Tongue (tissue), 2 donors: ENCODE results near the gene CEP192. TPM values are rescaled to one million over a fixed set of nuclear protein-coding genes. Genes with fewer than 3 reads are reported as not detected.

Experiments used
- DNase-seq: peaks from one replicate; pipeline ENCODE4 v3.0.0-alpha.2; 2015
- total RNA-seq: library from RNA; depleted of rRNA; stranded (reverse); fragments of >200 nt; gene quantifications from one replicate; pipeline ENCODE4 v1.2.3, GENCODE V29; 2014

CEP192 gene
- total RNA-seq, 1 donor from 2014 or later, result 45.2 TPM

DNA sequence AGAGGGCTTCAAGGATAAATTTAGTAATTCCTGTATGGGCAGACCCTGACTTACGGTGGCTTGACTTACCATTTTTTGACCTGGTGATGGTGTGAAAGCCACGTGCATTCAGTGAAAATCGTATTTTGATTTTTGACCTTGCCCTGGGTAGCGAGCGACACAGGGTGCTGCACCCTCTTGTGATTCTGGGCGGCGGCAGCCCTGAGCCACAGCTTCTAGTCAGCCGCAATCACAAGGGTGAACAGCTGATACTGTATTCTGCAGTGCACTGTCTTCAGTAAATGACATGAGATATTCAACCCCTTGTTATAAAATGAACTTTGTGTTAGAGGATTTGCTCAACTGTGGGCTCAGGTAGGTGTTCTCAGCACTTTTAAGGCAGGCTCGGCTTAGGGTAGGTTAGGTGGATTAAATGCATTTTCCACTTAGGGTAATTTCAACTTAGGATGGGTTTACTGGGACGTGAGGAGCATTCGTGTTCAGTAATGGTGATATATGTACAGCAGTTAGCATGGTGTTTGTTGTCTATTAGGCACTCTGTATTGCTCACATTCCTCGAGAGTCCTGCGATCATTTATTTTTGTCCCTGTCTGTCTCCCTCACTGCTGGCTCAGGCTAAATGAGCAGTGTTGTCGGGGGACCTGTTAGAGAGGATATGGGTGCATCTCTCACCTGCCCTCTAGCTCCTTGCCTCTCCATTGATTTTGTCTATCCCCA is 109.9 kb downstream of the CEP192 start:
- DNase-seq, result no peak

DNA sequence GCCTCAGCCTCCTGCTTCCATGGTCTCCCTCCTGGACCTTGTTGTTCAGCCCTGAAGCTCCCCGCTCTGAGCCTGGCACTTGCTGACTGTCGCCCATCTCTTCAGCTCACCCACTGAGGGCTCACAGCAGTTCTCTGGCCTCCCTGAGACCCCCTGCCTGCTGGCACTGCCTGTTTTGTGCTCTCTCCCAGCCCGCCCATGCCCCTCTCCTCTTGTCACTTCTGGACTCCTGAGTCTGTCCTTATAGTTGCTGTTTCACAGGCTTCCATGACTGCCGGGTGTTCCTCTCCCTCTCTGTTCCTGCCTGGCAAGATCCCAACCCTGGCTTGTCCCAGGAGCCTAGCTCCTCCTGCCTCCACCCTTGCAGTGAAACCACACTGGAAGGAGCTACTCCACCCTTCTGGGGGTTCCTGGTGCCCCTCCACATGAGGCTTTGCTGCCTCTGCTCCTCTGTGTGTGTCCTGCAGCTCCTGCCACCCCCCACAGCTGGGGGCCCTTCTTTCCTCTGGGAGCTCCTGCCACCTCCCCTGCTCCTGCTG is 110.6 kb downstream of the CEP192 start:
- no peak for DNase-seq

DNA sequence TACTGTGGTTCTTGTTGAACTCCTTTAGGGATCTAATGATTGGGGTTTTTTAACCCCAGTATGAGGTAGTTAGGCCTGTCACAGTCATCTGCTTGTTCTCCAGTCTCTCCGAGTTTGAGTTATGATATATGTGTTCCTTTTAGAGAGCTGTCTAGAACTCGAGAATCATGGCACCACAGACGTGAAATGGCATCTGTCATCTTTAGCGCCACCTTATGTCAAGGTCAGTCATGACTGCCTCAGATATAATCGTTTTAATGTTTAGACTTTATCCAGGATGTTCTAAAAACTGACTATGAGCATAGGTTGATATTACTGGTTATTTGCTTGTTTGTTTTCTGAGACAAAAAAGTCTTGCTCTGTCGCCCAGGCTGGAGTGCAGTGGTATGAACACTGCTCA is 112.2 kb downstream of the CEP192 start:
- no peak for DNase-seq

DNA sequence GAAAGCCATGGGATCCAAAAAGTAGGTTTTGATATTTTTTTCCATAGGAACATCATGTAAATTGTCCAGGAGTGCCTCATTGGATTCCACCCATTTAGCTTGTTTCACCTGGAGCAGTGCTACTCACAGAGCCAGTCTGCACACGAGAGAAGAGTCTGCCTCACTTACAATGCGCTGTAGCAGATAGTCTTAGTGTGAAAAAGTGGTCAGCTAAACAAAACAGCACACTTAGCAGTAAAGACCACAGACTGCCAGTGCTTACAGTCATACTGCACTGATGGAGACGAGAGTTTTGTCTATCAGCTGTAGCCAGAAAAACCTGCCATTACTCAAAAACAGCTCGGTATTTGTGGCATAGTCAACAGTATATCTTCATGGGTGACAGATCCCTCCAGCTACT is 113.9 kb downstream of the CEP192 start:
- DNase-seq, result no peak

DNA sequence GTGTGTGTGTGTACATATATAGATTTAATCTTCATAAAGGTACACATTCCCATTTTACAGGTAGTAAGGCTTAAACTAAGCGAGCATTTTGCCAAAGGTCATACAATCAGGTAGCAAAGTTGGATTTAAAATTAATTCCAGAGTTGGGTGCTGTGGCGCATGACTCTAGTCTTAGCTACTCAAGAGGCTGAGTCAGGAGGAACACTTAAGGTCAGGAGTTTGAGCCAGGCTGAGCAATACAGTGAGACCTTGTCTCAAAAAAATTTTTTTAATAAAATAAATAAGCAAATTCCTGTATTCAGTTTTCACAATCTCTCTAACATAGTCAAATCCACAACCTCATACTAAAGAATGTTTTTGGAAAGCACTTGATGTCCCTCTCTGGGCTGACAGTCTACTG is 115.9 kb downstream of the CEP192 start:
- no peak for DNase-seq

DNA sequence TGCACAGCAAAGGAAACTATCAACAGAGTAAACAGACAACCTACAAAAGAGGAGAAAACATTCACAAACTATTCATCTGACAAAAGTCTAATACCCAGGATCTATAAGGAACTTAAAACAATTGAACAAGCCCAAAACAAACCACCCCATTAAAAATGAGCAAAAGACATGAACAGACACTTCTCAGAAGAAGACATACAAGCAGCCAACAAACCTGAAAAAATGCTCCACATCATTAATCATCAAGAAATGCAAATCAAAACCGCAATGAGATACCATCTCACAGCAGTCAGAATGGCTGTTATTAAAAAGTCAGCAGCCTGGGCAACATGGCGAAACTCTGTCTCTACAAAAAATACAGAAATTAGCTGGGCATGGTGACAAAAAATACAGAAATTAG is 117.2 kb downstream of the CEP192 start:
- no peak for DNase-seq

DNA sequence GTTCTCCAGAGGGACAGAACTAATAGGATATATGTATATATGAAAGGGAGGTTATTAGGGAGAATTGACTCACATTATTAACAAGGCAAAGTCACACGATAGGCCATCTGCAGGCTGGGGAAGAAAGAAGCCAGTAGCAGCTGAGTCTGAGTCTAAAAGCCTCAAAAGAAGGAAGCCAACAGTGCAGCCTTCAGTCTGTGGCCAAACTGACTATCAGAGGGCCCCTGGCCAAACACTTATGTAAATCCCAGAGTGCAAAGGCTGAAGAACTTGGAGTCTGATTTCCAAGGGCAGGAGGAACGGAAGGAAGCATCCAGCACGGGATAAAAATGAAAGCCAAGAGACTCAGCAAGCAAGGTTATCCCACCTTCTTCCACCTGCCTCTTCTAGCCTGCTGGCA is 119.4 kb downstream of the CEP192 start:
- no peak for DNase-seq

DNA sequence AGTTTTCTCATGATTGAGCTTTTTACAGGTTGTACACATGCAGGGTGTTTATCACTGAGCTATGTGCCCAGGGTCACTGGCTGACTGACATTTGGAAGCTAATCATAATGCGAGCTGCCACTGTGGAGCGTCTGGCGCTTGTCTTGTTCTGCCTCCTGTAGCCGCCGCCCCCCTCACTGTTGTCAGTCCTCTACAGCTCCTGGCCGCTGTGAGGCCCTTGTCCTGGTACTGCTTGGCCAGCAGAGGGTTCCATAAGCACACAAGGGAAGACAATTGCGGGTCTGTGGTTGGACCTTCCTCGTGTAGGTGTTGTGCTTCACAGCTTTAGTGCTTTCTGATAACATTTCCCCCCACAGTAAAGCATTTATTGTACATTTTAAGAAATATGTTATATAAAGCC is 121.8 kb downstream of the CEP192 start:
- DNase-seq, result peak; percentile 60

DNA sequence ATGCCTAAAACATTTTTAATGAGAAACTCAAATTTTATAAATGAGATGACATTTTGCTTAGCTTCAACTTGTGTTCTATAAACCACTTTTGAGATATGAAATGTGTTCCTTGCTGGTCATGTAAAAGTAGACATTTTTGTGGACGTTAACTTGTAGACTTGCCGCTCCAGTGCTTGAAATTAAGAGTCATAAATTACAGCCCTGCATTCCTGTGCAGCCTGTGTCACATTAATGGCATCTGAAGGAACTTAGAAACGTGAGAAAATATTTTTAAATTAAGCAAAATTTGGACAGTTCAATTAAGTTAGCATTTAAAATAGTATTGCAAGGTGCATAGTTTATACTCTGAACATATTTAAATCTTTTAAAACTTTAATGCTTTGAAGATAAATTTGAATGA is 129.1 kb downstream of the CEP192 start:
- DNase-seq, result no peak

DNA sequence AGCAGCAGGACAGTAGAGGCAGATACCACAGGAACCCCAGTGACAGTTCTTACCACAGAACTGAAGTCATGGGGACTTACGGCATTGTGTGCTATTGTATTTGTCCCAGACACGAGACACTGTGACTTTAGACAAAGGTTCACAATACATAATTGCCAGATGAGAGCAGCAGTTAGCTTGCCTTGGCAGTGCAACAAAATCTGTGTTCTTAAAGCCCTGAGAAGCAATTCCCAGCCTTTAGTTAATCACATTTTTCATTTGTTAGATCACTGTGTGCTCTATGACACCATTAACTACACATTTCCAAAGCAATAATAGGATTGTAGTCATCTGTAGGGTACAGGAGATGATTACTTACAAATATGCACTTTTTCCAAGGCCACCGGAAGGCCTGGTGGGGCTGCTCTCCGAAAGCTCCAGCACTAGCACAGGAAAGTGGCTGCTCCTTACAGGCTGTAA is 129.8 kb downstream of the CEP192 start:
- DNase-seq, result peak; percentile 24

DNA sequence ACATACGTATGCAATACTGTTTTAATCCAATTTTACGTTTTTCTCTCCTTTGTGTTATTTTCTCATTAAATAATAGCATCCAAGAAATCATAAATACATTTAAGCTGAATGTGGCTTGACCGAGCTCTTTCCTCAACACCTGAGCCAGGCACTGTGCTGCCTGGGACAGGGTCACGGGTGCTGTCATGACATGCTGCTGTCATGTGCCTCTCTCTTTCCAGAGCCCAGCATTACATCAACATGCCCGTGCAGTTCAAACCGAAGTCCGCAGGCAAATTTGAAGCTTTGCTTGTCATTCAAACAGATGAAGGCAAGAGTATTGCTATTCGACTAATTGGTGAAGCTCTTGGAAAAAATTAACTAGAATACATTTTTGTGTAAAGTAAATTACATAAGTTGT is 133.2 kb downstream of the CEP192 start:
- no peak for DNase-seq

DNA sequence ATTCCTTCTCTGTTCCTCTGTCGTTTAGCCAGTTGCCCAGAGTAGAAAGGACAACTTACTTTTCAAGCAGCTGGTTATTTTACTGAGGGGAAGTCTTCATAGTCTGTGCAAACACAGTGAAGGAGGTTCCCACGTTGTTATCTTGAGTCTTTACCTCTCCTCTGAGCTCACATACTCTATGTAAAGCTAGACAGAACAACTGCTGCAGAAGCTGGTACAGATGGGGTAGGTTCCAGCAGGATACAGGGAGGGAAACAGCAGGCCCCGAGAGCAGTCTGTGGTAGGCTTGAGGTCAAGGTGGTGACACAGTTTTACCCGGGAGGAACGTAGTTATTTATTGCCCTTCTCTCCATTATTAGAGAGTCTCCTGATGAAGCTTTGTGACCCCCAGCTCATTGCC is 134.0 kb downstream of the CEP192 start:
- no peak for DNase-seq

DNA sequence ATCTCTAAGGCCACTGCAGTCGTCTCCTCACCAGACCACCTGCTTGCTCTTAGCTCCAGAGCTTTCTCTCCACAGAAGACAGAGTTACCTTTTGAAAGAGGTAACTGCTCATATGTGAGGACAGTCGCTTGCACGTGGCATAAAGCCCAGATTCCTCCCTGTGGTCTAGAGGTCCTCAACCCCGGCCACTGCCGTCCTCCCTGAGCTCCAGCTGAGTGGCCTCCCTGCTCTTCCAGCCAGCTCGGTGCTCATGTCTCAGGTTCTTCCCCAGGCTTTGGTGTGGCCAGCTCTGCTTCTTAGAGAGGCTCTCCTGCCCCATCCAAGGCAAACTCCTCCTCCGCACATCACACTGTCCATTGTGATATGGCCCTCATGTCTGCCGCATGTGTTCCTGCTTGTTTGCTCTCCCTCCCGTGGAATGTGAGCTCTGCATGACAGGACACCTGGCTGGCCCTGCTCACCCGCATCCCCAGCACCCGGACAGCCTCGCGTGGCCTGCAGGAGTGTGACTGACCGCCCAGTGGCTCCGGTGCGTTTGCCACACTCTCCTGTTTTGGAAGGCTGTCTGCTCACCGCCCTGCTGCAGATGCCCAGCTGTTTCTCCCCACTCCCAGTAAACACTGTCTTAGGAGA is 135.9 kb downstream of the CEP192 start:
- DNase-seq, result no peak

DNA sequence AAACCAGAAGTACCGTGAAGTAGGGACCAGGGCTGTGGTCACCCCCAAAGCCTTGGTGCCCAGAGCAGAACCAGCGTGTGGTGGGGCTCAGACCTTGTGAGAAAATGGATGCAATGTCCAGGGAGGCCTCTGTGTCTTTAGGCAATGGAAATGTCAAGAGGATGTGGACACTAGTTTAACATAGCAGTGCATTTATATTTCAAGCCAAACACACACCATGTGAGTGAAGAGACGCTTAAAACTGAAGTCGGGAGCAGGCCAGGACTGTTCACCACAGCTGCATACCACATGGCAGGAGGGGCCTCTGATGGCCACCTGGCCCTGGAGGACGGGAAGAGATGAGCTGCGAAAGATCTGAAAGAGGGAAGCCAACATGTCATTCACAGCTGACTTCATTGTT is 140.1 kb downstream of the CEP192 start:
- peak; percentile 39 for DNase-seq

DNA sequence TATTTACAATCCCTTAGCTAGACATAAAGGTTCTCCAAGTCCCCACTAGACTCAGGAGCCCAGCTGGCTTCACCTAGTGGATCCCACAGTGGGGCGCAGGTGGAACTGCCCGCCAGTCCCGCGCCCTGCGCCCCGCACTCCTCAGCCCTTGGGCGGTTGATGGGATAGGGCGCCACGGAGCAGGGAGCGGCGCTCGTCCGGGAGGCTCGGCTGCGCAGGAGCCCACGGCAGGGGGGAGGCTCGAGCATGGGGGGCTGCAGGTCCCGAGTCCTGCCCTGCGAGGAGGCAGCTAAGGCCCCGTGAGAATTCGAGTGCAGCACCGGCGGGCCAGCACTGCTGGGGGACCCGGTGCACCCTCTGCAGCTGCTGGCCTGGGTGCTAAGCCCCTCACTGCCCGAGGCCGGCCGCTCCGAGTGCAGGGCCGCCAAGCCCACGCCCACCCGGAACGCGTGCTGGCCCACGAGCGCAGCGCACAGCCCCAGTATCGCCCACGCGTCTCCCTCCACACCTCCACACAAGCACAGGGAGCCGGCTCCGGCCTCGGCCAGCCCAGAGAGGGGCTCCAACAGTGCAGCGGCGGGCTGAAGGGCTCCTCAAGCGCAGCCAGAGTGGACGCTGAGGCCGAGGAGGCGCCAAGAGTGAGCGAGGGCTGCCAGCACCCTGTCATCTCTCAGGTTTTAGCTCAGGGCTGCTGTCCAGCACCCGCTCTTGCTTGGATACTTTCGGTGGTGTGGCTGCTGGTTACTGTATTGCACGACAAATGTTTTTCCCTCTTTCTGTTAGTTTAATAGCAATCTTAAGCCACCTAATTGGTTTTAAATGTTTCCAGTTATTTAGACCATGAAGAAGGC is 143.6 kb downstream of the CEP192 start:
- no peak for DNase-seq

DNA sequence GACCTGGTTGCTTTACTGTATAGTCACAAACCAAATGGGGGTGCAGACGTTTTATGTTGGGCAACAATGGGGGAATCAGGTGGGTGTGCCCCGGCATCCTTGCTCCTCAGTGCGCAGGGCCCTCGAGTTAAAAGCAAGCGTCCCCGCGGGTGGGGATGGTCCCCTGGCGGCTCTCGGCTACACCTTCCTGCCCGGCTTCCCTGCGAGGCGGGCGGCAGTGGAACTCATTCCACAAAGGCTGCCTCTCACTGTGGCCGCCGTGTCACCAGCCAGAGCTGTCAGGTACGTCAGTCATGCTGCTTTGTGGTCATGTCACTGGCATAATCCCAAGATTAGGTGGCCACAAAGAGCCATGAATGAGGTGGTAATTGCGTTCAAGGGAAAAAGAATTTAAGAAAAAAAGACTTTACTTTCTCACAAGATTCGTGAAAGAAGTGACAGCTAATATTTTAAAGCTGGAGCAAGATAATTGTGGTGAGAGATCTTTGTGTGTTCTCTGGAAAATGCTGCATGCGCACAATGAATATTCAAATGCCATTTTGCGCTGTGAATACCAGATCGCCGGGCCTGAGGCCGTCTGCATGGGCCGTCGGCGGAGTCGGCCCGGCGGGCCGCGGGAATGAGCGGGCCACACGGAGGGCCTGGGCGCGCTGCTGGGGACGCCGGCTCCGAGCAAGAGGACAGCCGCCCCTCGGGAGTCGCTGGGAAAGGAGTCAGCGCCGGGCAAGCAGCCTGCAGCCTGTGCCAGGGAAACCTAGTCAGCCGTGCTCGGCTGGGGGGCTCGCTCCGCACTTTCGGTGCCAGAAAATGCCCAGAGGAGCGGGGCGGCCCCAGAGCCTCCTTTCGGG is 145.1 kb downstream of the CEP192 start:
- DNase-seq, result peak; percentile 19

DNA sequence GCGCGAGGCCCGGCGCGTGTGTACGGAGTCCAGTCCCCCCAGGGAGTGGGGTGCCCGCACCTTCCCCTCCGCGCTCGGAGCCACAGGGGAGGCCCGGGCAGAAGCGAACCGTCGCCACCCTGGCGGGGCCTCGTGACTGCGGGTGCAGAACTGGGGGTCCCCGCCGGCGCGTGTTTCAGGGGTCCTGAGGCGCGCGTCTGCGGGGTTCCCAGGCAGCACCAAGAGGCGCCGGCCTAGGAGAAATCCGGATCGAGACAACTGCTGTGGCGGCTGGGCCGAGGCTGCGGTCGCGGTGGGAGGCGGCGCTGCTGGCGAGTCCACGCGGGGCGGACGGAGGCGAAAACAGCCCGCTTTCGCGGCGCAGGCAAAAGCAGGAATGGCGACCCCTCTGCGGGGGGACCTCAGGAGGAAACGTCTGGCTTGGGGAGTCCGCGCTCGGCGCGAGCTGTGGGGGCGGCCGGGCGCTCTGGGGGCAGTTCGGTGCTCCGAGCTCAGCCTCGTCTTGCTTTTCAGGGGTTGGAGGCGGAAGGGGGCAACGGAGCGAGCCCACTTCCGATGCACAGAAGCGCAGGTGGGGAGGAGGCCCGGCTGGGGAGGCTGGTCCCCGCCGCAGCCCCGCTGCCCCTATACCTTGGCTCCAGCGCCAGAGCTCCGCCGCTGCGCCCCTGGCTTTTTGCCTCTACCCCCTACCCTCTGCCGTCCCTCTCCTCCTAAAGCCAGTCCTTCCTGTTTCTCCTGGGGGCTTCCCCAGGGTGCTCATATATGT is 145.9 kb downstream of the CEP192 start:
- peak; percentile 49 for DNase-seq

DNA sequence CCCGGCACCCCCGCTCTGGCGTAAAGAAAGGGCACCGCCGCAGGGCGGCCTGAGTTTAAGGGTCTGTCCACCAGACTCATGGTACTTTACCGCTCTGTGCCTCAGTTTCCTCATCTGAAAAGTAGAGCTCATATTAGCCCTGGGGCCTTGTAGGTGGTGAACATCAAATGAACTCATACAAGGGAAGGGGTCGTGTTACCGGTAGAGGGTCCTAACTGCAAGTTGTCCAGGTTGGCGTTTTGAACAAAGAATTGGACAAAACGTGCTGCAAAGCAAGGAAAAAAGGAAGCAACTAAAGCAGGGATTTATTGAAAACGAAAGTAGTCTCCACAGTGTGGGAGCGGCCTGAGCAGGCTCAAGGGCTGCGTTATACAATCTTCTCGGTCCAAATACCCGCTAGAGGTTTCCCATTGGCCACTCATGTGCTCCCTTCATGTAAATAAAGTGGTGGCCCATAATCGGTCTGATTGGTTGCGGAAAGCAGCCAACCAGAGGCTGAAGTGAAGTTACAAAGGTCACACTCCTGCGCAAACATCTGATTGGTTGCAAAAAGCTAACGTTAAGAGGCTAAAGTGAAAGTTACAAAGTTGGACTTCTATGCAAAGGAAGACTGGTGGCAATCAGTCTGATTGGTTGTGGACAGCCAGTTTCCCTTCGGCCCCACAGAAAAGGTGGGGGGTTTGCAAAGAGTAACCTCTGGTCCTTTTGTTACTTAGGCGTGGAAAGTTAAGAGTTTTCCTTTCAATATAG is 146.7 kb downstream of the CEP192 start:
- DNase-seq, result no peak

DNA sequence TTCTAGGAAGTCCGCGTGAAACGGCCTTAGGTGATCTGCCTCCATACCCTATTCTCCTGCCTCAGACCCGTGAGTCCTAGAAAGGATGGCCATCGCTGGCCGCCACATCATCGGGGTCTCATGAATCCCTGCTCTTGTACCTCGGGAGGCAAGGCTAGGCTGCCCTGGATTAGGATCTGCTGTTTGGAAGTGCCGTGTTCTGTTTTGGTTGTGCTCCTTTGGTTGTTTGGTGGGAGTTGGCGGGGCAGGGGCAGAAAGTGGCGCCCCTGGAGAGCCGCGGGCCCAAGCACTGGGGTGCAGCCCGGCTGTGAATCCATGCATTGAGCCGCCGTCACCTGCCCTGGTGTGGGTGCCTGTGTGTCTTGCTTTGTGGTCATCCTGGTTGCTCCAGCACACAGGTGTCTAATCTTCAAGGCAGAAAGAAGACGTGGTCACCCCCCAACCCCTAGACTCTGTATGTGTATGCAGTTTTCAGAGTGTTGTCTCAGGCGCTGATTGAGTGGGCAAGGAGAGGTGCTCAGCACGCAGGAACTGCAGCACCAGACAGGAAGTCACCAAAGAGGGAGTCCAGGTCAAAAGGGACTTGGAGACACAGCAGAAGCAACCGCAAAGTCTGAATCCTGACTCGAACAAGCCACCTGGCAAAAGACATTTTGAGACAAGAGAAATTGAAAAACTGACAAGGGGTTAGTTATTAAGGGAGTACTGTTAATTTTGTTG is 147.4 kb downstream of the CEP192 start:
- no peak for DNase-seq
